ENCODE data around the gene IL18R1.

IL18R1 gene

GRCh38 chr2:102387763-102388546, 32.4 kb downstream of the IL18R1 start:
- DNase-seq (ENCODE audit: low read depth in 2 of 3, low spot score in 2 of 3), result no peak

- no peak for DNase-seq (ENCODE audit: low read depth in 2 of 3, low spot score in 2 of 3)
Observed at GRCh38 chr2:102391565-102391964, 36.0 kb downstream of the IL18R1 start.

GRCh38 chr2:102392096-102392495, 36.5 kb downstream of the IL18R1 start:
- no peak for DNase-seq (ENCODE audit: low read depth in 2 of 3, low spot score in 2 of 3)

GRCh38 chr2:102392942-102393341, 37.3 kb downstream of the IL18R1 start:
- DNase-seq (ENCODE audit: low read depth in 2 of 3, low spot score in 2 of 3), result no peak

- DNase-seq (ENCODE audit: low read depth in 2 of 3, low spot score in 2 of 3), result no peak
Observed at GRCh38 chr2:102396012-102396411, 40.4 kb downstream of the IL18R1 start.

GRCh38 chr2:102397209-102397608, 41.6 kb downstream of the IL18R1 start:
- DNase-seq (ENCODE audit: low read depth in 2 of 3, low spot score in 2 of 3), result no peak

GRCh38 chr2:102399499-102400141, 44.0 kb downstream of the IL18R1 start:
- DNase-seq (ENCODE audit: low read depth in 2 of 3, low spot score in 2 of 3), result no peak

GRCh38 chr2:102401456-102401855, 45.9 kb downstream of the IL18R1 start:
- DNase-seq (ENCODE audit: low read depth in 2 of 3, low spot score in 2 of 3), result no peak

GRCh38 chr2:102401865-102402264, 46.3 kb downstream of the IL18R1 start:
- DNase-seq (ENCODE audit: low read depth in 2 of 3, low spot score in 2 of 3), result no peak

- no peak for DNase-seq (ENCODE audit: low read depth in 2 of 3, low spot score in 2 of 3)
Observed at GRCh38 chr2:102410952-102411351, 55.4 kb downstream of the IL18R1 start.

- no peak for DNase-seq (ENCODE audit: low read depth in 2 of 3, low spot score in 2 of 3)
Observed at GRCh38 chr2:102412199-102412598, 56.6 kb downstream of the IL18R1 start.

GRCh38 chr2:102417946-102418345, 62.4 kb downstream of the IL18R1 start:
- no peak for DNase-seq (ENCODE audit: low read depth in 2 of 3, low spot score in 2 of 3)

GRCh38 chr2:102418421-102418961, 62.9 kb downstream of the IL18R1 start:
- DNase-seq (ENCODE audit: low read depth in 2 of 3, low spot score in 2 of 3), result no peak

- DNase-seq (ENCODE audit: low read depth in 2 of 3, low spot score in 2 of 3), result no peak
Observed at GRCh38 chr2:102420290-102420689, 64.7 kb downstream of the IL18R1 start.

- DNase-seq (ENCODE audit: low read depth in 2 of 3, low spot score in 2 of 3), result no peak
Observed at GRCh38 chr2:102421890-102422759, 66.5 kb downstream of the IL18R1 start.

- no peak for DNase-seq (ENCODE audit: low read depth in 2 of 3, low spot score in 2 of 3)
Observed at GRCh38 chr2:102422910-102423309, 67.3 kb downstream of the IL18R1 start, which contains the start of gene IL18RAP. IL18RAP (plus strand) TSS chr2:102423160; CDS start chr2:102423278, 118 bp downstream.

GRCh38 chr2:102423368-102423767, 67.8 kb downstream of the IL18R1 start:
- no peak for DNase-seq (ENCODE audit: low read depth in 2 of 3, low spot score in 2 of 3)

GRCh38 chr2:102424754-102425153, 69.2 kb downstream of the IL18R1 start:
- DNase-seq (ENCODE audit: low read depth in 2 of 3, low spot score in 2 of 3), result no peak

GRCh38 chr2:102425441-102426132, 70.0 kb downstream of the IL18R1 start:
- DNase-seq (ENCODE audit: low read depth in 2 of 3, low spot score in 2 of 3), result no peak

GRCh38 chr2:102427249-102427648, 71.7 kb downstream of the IL18R1 start:
- DNase-seq (ENCODE audit: low read depth in 2 of 3, low spot score in 2 of 3), result no peak

- no peak for DNase-seq (ENCODE audit: low read depth in 2 of 3, low spot score in 2 of 3)
Observed at GRCh38 chr2:102428573-102428972, 73.0 kb downstream of the IL18R1 start.

Data from activated CD8-positive, alpha-beta memory T cell treated with anti-CD3 and anti-CD28 coated beads for 48 hours (primary cell).